ENCODE data around the gene SPRR2A. TPM values are rescaled to one million over a fixed set of nuclear protein-coding genes. Genes with fewer than 3 reads are reported as not detected.

SPRR2A gene
- polyA plus RNA-seq, 1 experiment: not detected

DNA sequence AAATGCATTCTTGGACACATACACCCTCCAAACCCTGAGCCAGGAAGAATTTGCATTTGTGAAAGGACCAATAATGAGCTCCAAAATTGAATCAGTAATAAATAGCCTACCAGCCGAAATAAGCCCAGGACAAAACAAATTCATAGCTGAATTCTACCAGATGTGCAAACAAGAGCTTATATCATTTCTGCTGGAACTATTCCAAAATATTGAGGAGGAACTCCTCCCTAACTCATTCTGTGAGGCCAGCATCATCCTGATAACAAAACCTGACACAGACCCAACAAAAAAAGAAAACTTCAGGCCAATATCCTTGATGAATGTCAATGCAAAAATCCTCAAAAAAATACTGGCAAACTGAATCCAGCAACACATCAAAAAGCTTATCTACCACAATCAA is 30.3 kb upstream of the SPRR2A start:
- Histone ChIP-seq H3K36me3 (ENCODE audit: control insufficient read depth, insufficient read depth, low read length) (no peaks in the 10 kb centered on the region), H3K4me3 (ENCODE audit: low read depth, low read length) (no peak overlapping the region), H3K27me3 (ENCODE audit: control insufficient read depth, insufficient read depth, low read length) (no peaks in the 10 kb centered on the region)
- ChIA-PET CTCF (no interaction called here), POLR2A (no interaction called here)
- TF ChIP-seq, protein P1, sequence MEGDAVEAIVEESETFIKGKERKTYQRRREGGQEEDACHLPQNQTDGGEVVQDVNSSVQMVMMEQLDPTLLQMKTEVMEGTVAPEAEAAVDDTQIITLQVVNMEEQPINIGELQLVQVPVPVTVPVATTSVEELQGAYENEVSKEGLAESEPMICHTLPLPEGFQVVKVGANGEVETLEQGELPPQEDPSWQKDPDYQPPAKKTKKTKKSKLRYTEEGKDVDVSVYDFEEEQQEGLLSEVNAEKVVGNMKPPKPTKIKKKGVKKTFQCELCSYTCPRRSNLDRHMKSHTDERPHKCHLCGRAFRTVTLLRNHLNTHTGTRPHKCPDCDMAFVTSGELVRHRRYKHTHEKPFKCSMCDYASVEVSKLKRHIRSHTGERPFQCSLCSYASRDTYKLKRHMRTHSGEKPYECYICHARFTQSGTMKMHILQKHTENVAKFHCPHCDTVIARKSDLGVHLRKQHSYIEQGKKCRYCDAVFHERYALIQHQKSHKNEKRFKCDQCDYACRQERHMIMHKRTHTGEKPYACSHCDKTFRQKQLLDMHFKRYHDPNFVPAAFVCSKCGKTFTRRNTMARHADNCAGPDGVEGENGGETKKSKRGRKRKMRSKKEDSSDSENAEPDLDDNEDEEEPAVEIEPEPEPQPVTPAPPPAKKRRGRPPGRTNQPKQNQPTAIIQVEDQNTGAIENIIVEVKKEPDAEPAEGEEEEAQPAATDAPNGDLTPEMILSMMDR (IDR thresholded peaks at IDR 0.05; ENCODE audit: insufficient read depth, low read depth, low read length): no peak
- DNase-seq (ENCODE audit: low read depth): no peak

DNA sequence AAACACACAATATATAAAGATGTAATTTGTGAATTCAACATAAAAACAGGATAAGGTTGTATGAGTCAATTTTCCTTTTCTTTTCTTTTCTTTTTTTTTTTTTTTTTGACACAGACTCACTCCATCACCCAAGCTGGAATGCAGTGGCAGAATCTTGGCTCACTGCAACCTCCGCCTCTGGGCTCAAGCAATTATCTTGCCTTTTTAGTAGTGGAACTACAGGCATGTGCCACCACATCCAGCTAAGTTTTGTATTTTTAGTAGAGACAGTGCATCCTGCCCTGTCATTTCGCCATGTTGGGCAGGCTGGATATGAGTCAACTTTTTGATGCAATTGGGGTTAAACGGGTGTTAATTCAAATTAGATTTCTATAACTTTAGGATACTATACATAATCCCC is 24.4 kb upstream of the SPRR2A start:
- TF ChIP-seq, protein P1 (IDR thresholded peaks at IDR 0.05; ENCODE audit: insufficient read depth, low read depth, low read length): no peak
- no peak for DNase-seq (ENCODE audit: low read depth)
- POLR2A ChIA-PET: no interaction called here
- Histone ChIP-seq H3K36me3 (ENCODE audit: control insufficient read depth, insufficient read depth, low read length) (no peaks in the 10 kb centered on the region), H3K4me3 (ENCODE audit: low read depth, low read length) (no peak overlapping the region), H3K27me3 (ENCODE audit: control insufficient read depth, insufficient read depth, low read length) (no peaks in the 10 kb centered on the region)
- CTCF ChIA-PET: interaction anchor here (0.6 kb wide), 1 partner anchor 83 kb away, joined by 3 read pairs; no protein-coding TSS in a partner anchor

DNA sequence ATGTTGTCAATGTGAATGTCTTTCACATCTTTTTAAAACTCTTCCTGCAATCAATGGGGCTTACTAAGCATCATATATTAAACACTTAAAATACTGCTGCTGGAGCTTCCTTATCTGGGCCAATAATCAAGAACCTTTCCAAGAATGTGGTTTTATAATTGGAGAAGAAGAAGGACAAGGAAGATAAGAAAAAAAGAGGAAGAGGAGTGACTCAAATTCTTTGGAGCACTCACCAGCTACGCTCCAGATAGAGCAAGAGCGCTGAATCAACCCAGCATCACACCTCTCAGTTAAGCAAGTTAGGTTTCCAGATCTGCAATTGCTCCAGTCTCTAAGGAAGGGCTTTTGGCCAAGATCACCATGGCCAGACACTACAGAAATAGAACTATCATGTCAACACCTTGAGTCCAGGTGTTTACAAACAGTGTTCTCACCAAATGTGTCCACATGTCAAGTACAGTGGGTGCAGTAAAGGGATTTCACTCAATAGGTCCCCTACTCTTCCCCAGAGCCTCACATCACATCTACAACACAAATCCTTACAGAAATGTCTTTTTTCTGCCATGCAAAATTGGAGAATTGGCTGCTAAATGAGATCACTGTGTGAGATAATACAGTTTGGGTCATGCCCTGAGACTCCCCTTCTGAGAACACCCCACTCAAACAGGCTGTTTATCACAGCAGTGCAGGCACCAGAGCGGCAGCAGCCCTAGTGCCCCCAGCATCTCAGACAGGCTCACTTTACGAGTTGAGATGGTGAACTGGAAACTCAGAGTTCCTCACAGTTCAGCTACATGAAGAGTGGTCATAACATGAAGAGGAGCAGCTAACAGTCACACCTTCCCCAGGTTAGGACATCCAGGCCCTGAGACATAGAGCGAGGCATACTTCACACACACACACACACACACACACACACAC is 15.8 kb upstream of the SPRR2A start:
- H3K36me3 ChIP-seq (ENCODE audit: control insufficient read depth, insufficient read depth, low read length): no peaks in the 10 kb centered on the region
- TF ChIP-seq, protein P1 (IDR thresholded peaks at IDR 0.05; ENCODE audit: insufficient read depth, low read depth, low read length): no peak
- ChIA-PET POLR2A (no interaction called here), CTCF (no interaction called here)
- no peak overlapping the region for H3K4me3 ChIP-seq (ENCODE audit: low read depth, low read length)
- no peak for DNase-seq (ENCODE audit: low read depth)
- no peaks in the 10 kb centered on the region for H3K27me3 ChIP-seq (ENCODE audit: control insufficient read depth, insufficient read depth, low read length)

- ChIA-PET CTCF (no interaction called here), POLR2A (no interaction called here)
- no peaks in the 10 kb centered on the region for H3K27me3 ChIP-seq (ENCODE audit: control insufficient read depth, insufficient read depth, low read length)
- TF ChIP-seq, protein P1 (IDR thresholded peaks at IDR 0.05; ENCODE audit: insufficient read depth, low read depth, low read length): no peak
- H3K36me3 ChIP-seq (ENCODE audit: control insufficient read depth, insufficient read depth, low read length): no peaks in the 10 kb centered on the region
- H3K4me3 ChIP-seq (ENCODE audit: low read depth, low read length): no peak within 1 kb of the TSS
- no peak for DNase-seq (ENCODE audit: low read depth)
These were observed 14.2 kb upstream of the SPRR2A start, which contains the start of gene SPRR2B for GRCh38 chr1:153071511-153071910. SPRR2B (minus strand) TSS chr1:153071611; CDS start chr1:153070839, 772 bp downstream.

GRCh38 chr1:153070243-153070642 is 12.9 kb upstream of the SPRR2A start:
- ChIA-PET POLR2A (no interaction called here), CTCF (no interaction called here)
- Histone ChIP-seq H3K36me3 (ENCODE audit: control insufficient read depth, insufficient read depth, low read length) (no peaks in the 10 kb centered on the region), H3K4me3 (ENCODE audit: low read depth, low read length) (no peak overlapping the region), H3K27me3 (ENCODE audit: control insufficient read depth, insufficient read depth, low read length) (no peaks in the 10 kb centered on the region)
- no peak for DNase-seq (ENCODE audit: low read depth)
- TF ChIP-seq, protein P1 (IDR thresholded peaks at IDR 0.05; ENCODE audit: insufficient read depth, low read depth, low read length): no peak
